CD4-positive, CD25-positive, alpha-beta regulatory T cell (primary cell): ENCODE results near the gene GID4. TPM values are rescaled to one million over a fixed set of nuclear protein-coding genes. Genes with fewer than 3 reads are reported as not detected.

Experiments used
- ATAC-seq, 2 donors: fragments of 150-1000 bp; cut with Tn5 transposase; one replicate each; pipeline ENCODE4 v1.10.0; 2021; ENCODE audit warnings: low read depth in 2 of 2, moderate number of reproducible peaks in 2 of 2, moderate library complexity in 1 of 2
- DNase-seq, 3 donors: peaks; one replicate each; pipeline versions ENCODE4 v3.0.0 to v3.0.0-alpha.2; 2012 to 2022; ENCODE audit warnings: mixed read lengths in 1 of 3
- H3K27ac ChIP-seq: one replicate; pipeline ENCODE4 v1.7.0; 2013; ENCODE audit warnings: mild to moderate bottlenecking, low read length; ENCODE audit not compliant: insufficient read depth, poor library complexity, severe bottlenecking
- H3K27me3 ChIP-seq: one replicate; pipeline ENCODE4 v1.7.0; 2013; ENCODE audit warnings: low read length; ENCODE audit not compliant: control insufficient read depth, insufficient read depth
- H3K36me3 ChIP-seq: one replicate; pipeline ENCODE4 v1.7.0; 2013; ENCODE audit warnings: mild to moderate bottlenecking, low read length, moderate library complexity; ENCODE audit not compliant: control insufficient read depth, insufficient read depth
- H3K4me1 ChIP-seq: 2 replicates; pipeline ENCODE4 v1.7.0; 2013; ENCODE audit warnings: mild to moderate bottlenecking, low read length; ENCODE audit not compliant: insufficient read depth, control insufficient read depth, poor library complexity, severe bottlenecking
- H3K4me3 ChIP-seq: one replicate; pipeline ENCODE4 v1.7.0; 2013; ENCODE audit warnings: low read depth, mild to moderate bottlenecking, low read length, moderate library complexity
- H3K9me3 ChIP-seq, 2 experiments: 1 replicate in 1 of 2; 2 replicates in 1 of 2; pipeline ENCODE4 v1.7.0; 2013; ENCODE audit warnings: low read length in 2 of 2, mild to moderate bottlenecking in 1 of 2, moderate library complexity in 1 of 2; ENCODE audit not compliant: control insufficient read depth in 2 of 2
- H3K27ac Mint-ChIP-seq, 3 donors: one replicate each; pipeline ENCODE4 v1.8.0; 2020 to 2022; ENCODE audit warnings: mild to moderate bottlenecking in 3 of 3, mixed read lengths in 3 of 3, moderate library complexity in 2 of 3
- H3K27me3 Mint-ChIP-seq: one replicate; pipeline ENCODE4 v1.8.0; 2022; ENCODE audit warnings: mild to moderate bottlenecking, mixed read lengths
- H3K36me3 Mint-ChIP-seq: one replicate; pipeline ENCODE4 v1.8.0; 2020; ENCODE audit warnings: mixed read lengths
- H3K4me1 Mint-ChIP-seq, 4 donors: one replicate each; pipeline ENCODE4 v1.8.0; 2020 to 2022; ENCODE audit warnings: mixed read lengths in 4 of 4, mild to moderate bottlenecking in 1 of 4
- H3K4me3 Mint-ChIP-seq, 4 donors: one replicate each; pipeline ENCODE4 v1.8.0; 2020 to 2022; ENCODE audit warnings: mild to moderate bottlenecking in 4 of 4, mixed read lengths in 4 of 4, moderate library complexity in 3 of 4
- H3K9me3 Mint-ChIP-seq, 7 donors: one replicate each; pipeline ENCODE4 v1.8.0; 2020 to 2022; ENCODE audit warnings: mixed read lengths in 7 of 7, mild to moderate bottlenecking in 3 of 7, moderate library complexity in 2 of 7
- polyA plus RNA-seq, 4 donors: library from polyadenylated mRNA; unstranded; fragments of 300-500 nt; fragmentation: Illumina TruSeq; gene quantifications; one replicate each; pipeline ENCODE4 v1.2.3, GENCODE V29; 2021
- total RNA-seq: library from RNA; stranded (reverse); gene quantifications from one replicate; pipeline ENCODE4 v1.2.3, GENCODE V29; 2022

GID4 gene
- total and polyA plus RNA-seq, 5 donors from 2014 or later = 5.1 to 7.3 (median 5.4) TPM

- H3K27me3 ChIP-seq = no peaks in the 10 kb centered on the region
- H3K4me3 ChIP-seq = no peak overlapping the region
- Mint-ChIP-seq H3K9me3 (no peaks in the 10 kb centered on the region), H3K27ac (no peak overlapping the region), H3K27me3 (no peaks in the 10 kb centered on the region), H3K36me3 (peaks cover 18% of the 10 kb centered on the region), H3K4me1 (peaks cover 4 to 12% (median 9%) of the 10 kb centered on the region in 4 donors), H3K4me3 (no peak overlapping the region)
- no peak for DNase-seq
- H3K9me3 ChIP-seq = no peaks in the 10 kb centered on the region
- H3K27ac ChIP-seq = no peak overlapping the region
- H3K4me1 ChIP-seq = peaks cover 12% of the 10 kb centered on the region
- H3K36me3 ChIP-seq = peaks cover 16% of the 10 kb centered on the region
- no peak for ATAC-seq
Observed at GRCh38 chr17:18028114-18028951, 10.9 kb upstream of the GID4 start.

- H3K27ac Mint-ChIP-seq = no peak overlapping the region
- no peaks in the 10 kb centered on the region for H3K27me3 ChIP-seq
- peaks cover 12% of the 10 kb centered on the region for H3K4me1 ChIP-seq
- peaks cover 11 to 18% (median 13%) of the 10 kb centered on the region in 4 donors for H3K4me1 Mint-ChIP-seq
- peaks cover 14% of the 10 kb centered on the region for H3K36me3 Mint-ChIP-seq
- ATAC-seq = no peak
- peaks cover 14% of the 10 kb centered on the region for H3K36me3 ChIP-seq
- no peak for DNase-seq
- no peaks in the 10 kb centered on the region for H3K9me3 Mint-ChIP-seq
- H3K27ac ChIP-seq = no peak overlapping the region
- no peaks in the 10 kb centered on the region for H3K9me3 ChIP-seq
- no peak overlapping the region for H3K4me3 Mint-ChIP-seq
- H3K4me3 ChIP-seq = no peak overlapping the region
- no peaks in the 10 kb centered on the region for H3K27me3 Mint-ChIP-seq
Observed at GRCh38 chr17:18028952-18029540, 10.2 kb upstream of the GID4 start.

- no peaks in the 10 kb centered on the region for H3K27me3 Mint-ChIP-seq
- no peak for ATAC-seq
- Histone ChIP-seq H3K27me3 (no peaks in the 10 kb centered on the region), H3K9me3 (no peaks in the 10 kb centered on the region), H3K4me3 (no peak overlapping the region), H3K27ac (no peak overlapping the region), H3K36me3 (peaks cover 7% of the 10 kb centered on the region), H3K4me1 (no peaks in the 10 kb centered on the region)
- peak overlapping the region in 2 of 3 donors; percentile 36 to 76 for H3K27ac Mint-ChIP-seq
- peaks cover 5% of the 10 kb centered on the region for H3K36me3 Mint-ChIP-seq
- H3K4me3 Mint-ChIP-seq = no peak overlapping the region
- no peak for DNase-seq
- H3K4me1 Mint-ChIP-seq = peaks cover 8 to 14% (median 11%) of the 10 kb centered on the region in 4 donors
- H3K9me3 Mint-ChIP-seq = no peaks in the 10 kb centered on the region
Observed at GRCh38 chr17:18031955-18032354, 7.3 kb upstream of the GID4 start.

GRCh38 chr17:18033442-18034099 lies 5.6 kb upstream of the GID4 start:
- Mint-ChIP-seq H3K4me3 (peak overlapping the region in 2 of 4 donors; percentile 24 to 56), H3K36me3 (no peaks in the 10 kb centered on the region), H3K4me1 (peaks cover 18 to 30% (median 20%) of the 10 kb centered on the region in 4 donors), H3K27ac (no peak overlapping the region), H3K27me3 (no peaks in the 10 kb centered on the region), H3K9me3 (no peaks in the 10 kb centered on the region)
- no peak overlapping the region for H3K4me3 ChIP-seq
- H3K27me3 ChIP-seq = no peaks in the 10 kb centered on the region
- H3K36me3 ChIP-seq = no peaks in the 10 kb centered on the region
- ATAC-seq = peak; percentile 91
- peak; percentile 41 to 87 (median 79) for DNase-seq
- no peak overlapping the region for H3K27ac ChIP-seq
- peaks cover 13% of the 10 kb centered on the region for H3K4me1 ChIP-seq
- no peaks in the 10 kb centered on the region for H3K9me3 ChIP-seq

- no peaks in the 10 kb centered on the region for H3K27me3 ChIP-seq
- no peak for DNase-seq
- H3K9me3 ChIP-seq = no peaks in the 10 kb centered on the region
- peaks cover 18 to 45% (median 29%) of the 10 kb centered on the region in 4 donors for H3K4me1 Mint-ChIP-seq
- H3K4me1 ChIP-seq = peaks cover 24% of the 10 kb centered on the region
- H3K36me3 ChIP-seq = no peaks in the 10 kb centered on the region
- no peak overlapping the region for H3K27ac ChIP-seq
- no peak for ATAC-seq
- no peaks in the 10 kb centered on the region for H3K36me3 Mint-ChIP-seq
- H3K27ac Mint-ChIP-seq = no peak overlapping the region
- no peak overlapping the region for H3K4me3 ChIP-seq
- H3K27me3 Mint-ChIP-seq = no peaks in the 10 kb centered on the region
- H3K4me3 Mint-ChIP-seq = peak overlapping the region in 2 of 4 donors; percentile 34 to 54
- no peaks in the 10 kb centered on the region for H3K9me3 Mint-ChIP-seq
Observed at GRCh38 chr17:18035704-18036103, 3.5 kb upstream of the GID4 start.

- Histone ChIP-seq H3K9me3 (no peaks in the 10 kb centered on the region), H3K27ac (no peak overlapping the region), H3K36me3 (no peaks in the 10 kb centered on the region), H3K4me1 (peaks cover 28% of the 10 kb centered on the region), H3K27me3 (no peaks in the 10 kb centered on the region), H3K4me3 (peak overlapping the region; percentile 80)
- Mint-ChIP-seq H3K27ac (peak overlapping the region in 1 of 3 donors; percentile 97), H3K9me3 (no peaks in the 10 kb centered on the region), H3K27me3 (no peaks in the 10 kb centered on the region), H3K36me3 (no peaks in the 10 kb centered on the region), H3K4me1 (peaks cover 21 to 60% (median 37%) of the 10 kb centered on the region in 4 donors), H3K4me3 (peak overlapping the region; percentile 51 to 97 (median 95))
- ATAC-seq (no peak), DNase-seq (no peak)
Observed at GRCh38 chr17:18037486-18037885, 1.7 kb upstream of the GID4 start.

- Mint-ChIP-seq H3K9me3 (no peaks in the 10 kb centered on the region), H3K36me3 (no peaks in the 10 kb centered on the region), H3K4me3 (peak overlapping the region; percentile 94 to 97 (median 96)), H3K4me1 (peaks cover 17 to 60% (median 39%) of the 10 kb centered on the region in 4 donors), H3K27ac (peak overlapping the region; percentile 92 to 99 (median 97)), H3K27me3 (no peaks in the 10 kb centered on the region)
- peaks cover 28% of the 10 kb centered on the region for H3K4me1 ChIP-seq
- DNase-seq = peak in 1 of 3 donors; percentile 26
- peak overlapping the region; percentile 80 for H3K4me3 ChIP-seq
- ATAC-seq = no peak
- no peaks in the 10 kb centered on the region for H3K27me3 ChIP-seq
- H3K27ac ChIP-seq = peak overlapping the region; percentile 78
- no peaks in the 10 kb centered on the region for H3K36me3 ChIP-seq
- H3K9me3 ChIP-seq = no peaks in the 10 kb centered on the region
Observed at GRCh38 chr17:18038149-18038850, 908 bp upstream of the GID4 start.
